Sigmoid colon (tissue), 4 donors: ENCODE measurements around the gene RPL12.

Source experiments
- EP300 ChIP-seq, 4 donors: sonication (generic); formaldehyde crosslinking; IDR thresholded peaks; one replicate each; pipeline ENCODE4 v1.6.1; 2017; ENCODE audit warnings: antibody characterized with exemption in 4 of 4
- POLR2A ChIP-seq, 2 donors: fragments of 450-650 bp; IDR thresholded peaks; one replicate each; pipeline ENCODE4 v1.6.1; 2016; ENCODE audit warnings: antibody characterized with exemption in 2 of 2, mild to moderate bottlenecking in 2 of 2, moderate library complexity in 2 of 2
- TF ChIP-seq, protein P1 (sequence below), 4 experiments: fragments of 450-650 bp in 3 of 4; fragments of 200-600 bp in 1 of 4; IDR thresholded peaks; one replicate each; pipeline ENCODE4 v1.5.1; 2016 to 2019; ENCODE audit warnings: antibody characterized with exemption in 4 of 4, mild to moderate bottlenecking in 3 of 4, moderate library complexity in 2 of 4

- TF ChIP-seq, protein P1, sequence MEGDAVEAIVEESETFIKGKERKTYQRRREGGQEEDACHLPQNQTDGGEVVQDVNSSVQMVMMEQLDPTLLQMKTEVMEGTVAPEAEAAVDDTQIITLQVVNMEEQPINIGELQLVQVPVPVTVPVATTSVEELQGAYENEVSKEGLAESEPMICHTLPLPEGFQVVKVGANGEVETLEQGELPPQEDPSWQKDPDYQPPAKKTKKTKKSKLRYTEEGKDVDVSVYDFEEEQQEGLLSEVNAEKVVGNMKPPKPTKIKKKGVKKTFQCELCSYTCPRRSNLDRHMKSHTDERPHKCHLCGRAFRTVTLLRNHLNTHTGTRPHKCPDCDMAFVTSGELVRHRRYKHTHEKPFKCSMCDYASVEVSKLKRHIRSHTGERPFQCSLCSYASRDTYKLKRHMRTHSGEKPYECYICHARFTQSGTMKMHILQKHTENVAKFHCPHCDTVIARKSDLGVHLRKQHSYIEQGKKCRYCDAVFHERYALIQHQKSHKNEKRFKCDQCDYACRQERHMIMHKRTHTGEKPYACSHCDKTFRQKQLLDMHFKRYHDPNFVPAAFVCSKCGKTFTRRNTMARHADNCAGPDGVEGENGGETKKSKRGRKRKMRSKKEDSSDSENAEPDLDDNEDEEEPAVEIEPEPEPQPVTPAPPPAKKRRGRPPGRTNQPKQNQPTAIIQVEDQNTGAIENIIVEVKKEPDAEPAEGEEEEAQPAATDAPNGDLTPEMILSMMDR (IDR thresholded peaks at IDR 0.05) = no peak
- no peak for TF ChIP-seq EP300 (IDR thresholded peaks at IDR 0.05)
- no peak for TF ChIP-seq POLR2A (IDR thresholded peaks at IDR 0.05)
Measured at GRCh38 chr9:127470662-127471061, 19.5 kb upstream of the RPL12 start.
